HEK293 (cell line): ENCODE data around the gene BNIPL.

Source experiments
- RBAK ChIP-seq: fragments of 450-650 bp; formaldehyde crosslinking; IDR thresholded peaks from 2 replicates; pipeline ENCODE4 v1.5.1; 2016; ENCODE audit warnings: missing biosample characterization, missing genetic modification characterization
- ZNF548 ChIP-seq: fragments of 450-650 bp; formaldehyde crosslinking; IDR thresholded peaks from 2 replicates; pipeline ENCODE4 v1.5.1; 2016; ENCODE audit warnings: missing biosample characterization, missing genetic modification characterization

- no peak for TF ChIP-seq RBAK
- TF ChIP-seq ZNF548: no peak
These were observed 11.2 kb downstream of the BNIPL start, which contains the start of gene C1orf56 for GRCh38 chr1:151047591-151047924.
